SK-N-SH (cell line): ENCODE measurements around the gene ZC3H10.

Experiments used
- CHD2 ChIP-seq: fragments of 150-350 bp; IDR thresholded peaks from 2 replicates; pipeline ENCODE4 v1.6.1; 2018; ENCODE audit warnings: low read length; ENCODE audit not compliant: partially characterized antibody
- CTCF ChIP-seq: fragments of 200-600 bp; sonication (generic); IDR thresholded peaks from 2 replicates; pipeline ENCODE4 v1.6.1; 2017; ENCODE audit warnings: antibody characterized with exemption, mild to moderate bottlenecking, moderate library complexity
- EP300 ChIP-seq, 2 experiments: IDR thresholded peaks; 2 replicates each; pipeline versions ENCODE4 v1.4.0 to v1.6.1; 2012; ENCODE audit warnings: borderline replicate concordance in 1 of 2, low read depth in 1 of 2, low read length in 1 of 2
- IRF3 ChIP-seq: fragments of 150-350 bp; IDR thresholded peaks from 2 replicates; pipeline ENCODE4 v1.6.1; 2016; ENCODE audit warnings: mild to moderate bottlenecking, low read depth, low read length
- JUND ChIP-seq: IDR thresholded peaks from 2 replicates; pipeline ENCODE4 v1.4.0; 2012
- MAX ChIP-seq: IDR thresholded peaks from 2 replicates; pipeline ENCODE4 v1.4.0; 2012; ENCODE audit warnings: low read depth
- NFIC ChIP-seq: IDR thresholded peaks from 2 replicates; pipeline ENCODE4 v1.4.0; 2012; ENCODE audit warnings: borderline replicate concordance
- NRF1 ChIP-seq: IDR thresholded peaks from 2 replicates; pipeline ENCODE4 v1.6.1; 2012; ENCODE audit warnings: low read depth, mild to moderate bottlenecking, low read length
- SIN3A ChIP-seq: IDR thresholded peaks from 2 replicates; pipeline ENCODE4 v1.6.1; 2012; ENCODE audit warnings: low read depth, mild to moderate bottlenecking, low read length, moderate library complexity, borderline replicate concordance
- TAF1 ChIP-seq: IDR thresholded peaks from 2 replicates; pipeline ENCODE4 v1.6.1; 2012; ENCODE audit warnings: low read depth, mild to moderate bottlenecking, low read length, moderate library complexity, borderline replicate concordance
- USF1 ChIP-seq: IDR thresholded peaks from 2 replicates; pipeline ENCODE4 v1.4.0; 2012; ENCODE audit warnings: low read depth, borderline replicate concordance
- YY1 ChIP-seq: IDR thresholded peaks from 2 replicates; pipeline ENCODE4 v1.4.0; 2012; ENCODE audit warnings: low read depth, mild to moderate bottlenecking
- ZBTB33 ChIP-seq: IDR thresholded peaks from 2 replicates; pipeline ENCODE4 v1.4.0; 2012; ENCODE audit warnings: low read depth, borderline replicate concordance

- TF ChIP-seq CTCF (no peak), SIN3A (no peak), TAF1 (no peak), USF1 (no peak), NFIC (no peak), NRF1 (no peak), EP300 (IDR thresholded peaks at IDR 0.05; ENCODE audit: borderline replicate concordance in 1 of 2, low read depth in 1 of 2, low read length in 1 of 2) (no peak), ZBTB33 (no peak), MAX (no peak), CHD2 (no peak), IRF3 (no peak), JUND (no peak), YY1 (no peak)
These were observed 54.8 kb downstream of the ZC3H10 start for GRCh38 chr12:56172839-56173238.
